ENCODE data around the gene FMO1.

Gene FMO1, protein sequence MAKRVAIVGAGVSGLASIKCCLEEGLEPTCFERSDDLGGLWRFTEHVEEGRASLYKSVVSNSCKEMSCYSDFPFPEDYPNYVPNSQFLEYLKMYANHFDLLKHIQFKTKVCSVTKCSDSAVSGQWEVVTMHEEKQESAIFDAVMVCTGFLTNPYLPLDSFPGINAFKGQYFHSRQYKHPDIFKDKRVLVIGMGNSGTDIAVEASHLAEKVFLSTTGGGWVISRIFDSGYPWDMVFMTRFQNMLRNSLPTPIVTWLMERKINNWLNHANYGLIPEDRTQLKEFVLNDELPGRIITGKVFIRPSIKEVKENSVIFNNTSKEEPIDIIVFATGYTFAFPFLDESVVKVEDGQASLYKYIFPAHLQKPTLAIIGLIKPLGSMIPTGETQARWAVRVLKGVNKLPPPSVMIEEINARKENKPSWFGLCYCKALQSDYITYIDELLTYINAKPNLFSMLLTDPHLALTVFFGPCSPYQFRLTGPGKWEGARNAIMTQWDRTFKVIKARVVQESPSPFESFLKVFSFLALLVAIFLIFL

GRCh38 chr1:171248302-171248701 lies at the start of gene FMO1:
TSS of gene FMO1 (plus strand) at chr1:171248494. CDS start at chr1:171258088, 9,594 bp downstream.
- TF ChIP-seq FOXM1 (IDR thresholded peaks at IDR 0.05; ENCODE audit: borderline replicate concordance, low read depth) (no peak), EP300 (IDR thresholded peaks at IDR 0.05; ENCODE audit: borderline replicate concordance) (no peak), NFIC (IDR thresholded peaks at IDR 0.05) (no peak), TCF12 (IDR thresholded peaks at IDR 0.05; ENCODE audit: low read depth) (no peak), YY1 (IDR thresholded peaks at IDR 0.05; ENCODE audit: low read depth) (no peak), TAF1 (IDR thresholded peaks at IDR 0.05; ENCODE audit: low read depth) (no peak), REST (IDR thresholded peaks at IDR 0.05; ENCODE audit: low read depth) (no peak), MAX (IDR thresholded peaks at IDR 0.05) (no peak), ZBTB7A (IDR thresholded peaks at IDR 0.05; ENCODE audit: low read depth) (no peak)

DNA sequence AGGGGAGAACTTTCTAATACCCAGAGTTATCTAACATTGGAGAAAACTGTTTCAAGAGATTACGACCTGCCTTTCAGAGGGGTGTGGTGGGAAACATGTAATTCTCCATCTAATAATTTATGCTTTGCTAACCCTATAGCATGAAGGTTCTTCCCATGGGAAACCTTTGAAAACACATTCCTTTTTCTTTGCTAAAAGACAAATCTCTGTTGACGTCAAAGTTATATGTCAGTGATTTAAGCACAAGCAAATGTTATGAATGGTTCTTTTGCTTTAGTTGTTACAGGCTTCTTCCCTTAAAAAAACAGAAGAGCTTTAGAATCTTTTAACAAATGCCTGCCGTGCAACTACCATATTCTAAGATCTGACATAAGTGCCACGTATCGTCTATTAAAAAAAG lies 44.0 kb upstream of the FMO1 start:
- no peak for TF ChIP-seq FOXM1 (IDR thresholded peaks at IDR 0.05; ENCODE audit: borderline replicate concordance, low read depth)
- no peak for TF ChIP-seq USF1 (IDR thresholded peaks at IDR 0.05)
- no peak for TF ChIP-seq MAX (IDR thresholded peaks at IDR 0.05)
- TF ChIP-seq RAD21 (IDR thresholded peaks at IDR 0.05; ENCODE audit: low read depth), result no peak
- TF ChIP-seq YY1 (IDR thresholded peaks at IDR 0.05; ENCODE audit: low read depth), result no peak
- no peak for TF ChIP-seq TCF12 (IDR thresholded peaks at IDR 0.05; ENCODE audit: low read depth)
- TF ChIP-seq CEBPB (IDR thresholded peaks at IDR 0.05), result no peak
- no peak for TF ChIP-seq EP300 (IDR thresholded peaks at IDR 0.05; ENCODE audit: borderline replicate concordance)
- TF ChIP-seq NFIC (IDR thresholded peaks at IDR 0.05), result no peak
- TF ChIP-seq CREB1 (IDR thresholded peaks at IDR 0.05; ENCODE audit: low read depth), result no peak
- no peak for TF ChIP-seq TAF1 (IDR thresholded peaks at IDR 0.05; ENCODE audit: low read depth)
- no peak for TF ChIP-seq TEAD4 (IDR thresholded peaks at IDR 0.05)
- no peak for TF ChIP-seq REST (IDR thresholded peaks at IDR 0.05; ENCODE audit: low read depth)

GRCh38 chr1:171206204-171206977 lies 41.9 kb upstream of the FMO1 start:
- TF ChIP-seq REST (IDR thresholded peaks at IDR 0.05; ENCODE audit: low read depth), result no peak

DNA sequence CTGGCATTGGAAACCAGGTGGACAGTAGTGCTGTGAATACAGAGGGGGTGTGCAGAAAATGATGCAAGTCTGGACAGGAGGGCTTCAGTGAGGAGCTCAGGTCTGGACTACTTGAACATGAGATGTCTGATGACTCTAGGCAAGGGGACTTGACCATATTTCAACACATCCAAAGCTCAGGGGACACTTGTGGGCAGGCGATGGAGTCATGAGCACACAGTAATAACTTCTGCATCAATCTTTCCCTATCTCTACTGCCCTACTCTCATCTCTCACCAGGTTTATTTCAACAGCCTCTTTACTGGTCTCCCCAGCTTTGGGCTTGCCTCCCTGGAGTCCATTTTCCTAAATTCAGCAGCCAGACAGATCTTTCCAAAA lies 41.3 kb upstream of the FMO1 start:
- TF ChIP-seq MAX (IDR thresholded peaks at IDR 0.05) (no peak), YY1 (IDR thresholded peaks at IDR 0.05; ENCODE audit: low read depth) (no peak), NFIC (IDR thresholded peaks at IDR 0.05) (no peak), EGR1 (IDR thresholded peaks at IDR 0.05) (no peak), USF1 (IDR thresholded peaks at IDR 0.05) (no peak), TAF1 (IDR thresholded peaks at IDR 0.05; ENCODE audit: low read depth) (no peak), EP300 (IDR thresholded peaks at IDR 0.05; ENCODE audit: borderline replicate concordance) (no peak), CREB1 (IDR thresholded peaks at IDR 0.05; ENCODE audit: low read depth) (no peak), FOXM1 (IDR thresholded peaks at IDR 0.05; ENCODE audit: borderline replicate concordance, low read depth) (no peak), TCF12 (IDR thresholded peaks at IDR 0.05; ENCODE audit: low read depth) (no peak), ZBTB7A (IDR thresholded peaks at IDR 0.05; ENCODE audit: low read depth) (no peak), TEAD4 (IDR thresholded peaks at IDR 0.05) (no peak), CEBPB (IDR thresholded peaks at IDR 0.05) (no peak), RAD21 (IDR thresholded peaks at IDR 0.05; ENCODE audit: low read depth) (no peak), REST (IDR thresholded peaks at IDR 0.05; ENCODE audit: low read depth) (no peak)

Measured in Ishikawa (cell line).